Measurements from ENCODE around the gene EVA1A. TPM values are rescaled to one million over a fixed set of nuclear protein-coding genes. Genes with fewer than 3 reads are reported as not detected.
"Not testable (repeated sequence)": the region's sequence is repeated elsewhere in the genome, so short reads cannot be mapped to it uniquely, and the experiment has no call there.

The EVA1A gene
- total and polyA plus RNA-seq, 5 donors from 2014 or later, result not detected

DNA sequence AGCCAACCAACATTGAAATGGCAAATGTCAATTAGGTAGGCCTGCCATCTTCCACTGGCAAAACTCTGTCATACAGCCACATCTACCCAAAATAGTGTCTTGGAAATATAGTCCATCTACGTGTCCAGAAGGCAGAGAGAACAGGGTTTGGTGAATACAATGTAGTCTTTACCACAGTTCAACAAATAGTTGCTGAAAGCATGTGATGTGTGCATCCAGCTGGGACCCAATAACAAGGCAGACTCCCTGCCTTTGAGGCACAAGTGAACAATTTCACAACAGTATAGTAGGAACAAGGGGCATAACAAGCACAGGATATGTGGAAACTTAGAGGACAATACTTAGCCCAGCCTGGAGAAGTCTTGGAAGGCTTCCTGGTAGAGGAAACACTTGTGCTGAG lies 72.6 kb downstream of the EVA1A start:
- no peaks in the 10 kb centered on the region for H3K4me1 ChIP-seq (ENCODE audit: control insufficient read depth, insufficient read depth, low read length, poor library complexity, severe bottlenecking)
- no peaks in the 10 kb centered on the region for H3K36me3 ChIP-seq (ENCODE audit: control insufficient read depth, insufficient read depth, low read length)
- Mint-ChIP-seq H3K4me1 (no peaks in the 10 kb centered on the region), H3K9me3 (peaks cover 0 to 3% (median 0%) of the 10 kb centered on the region in 7 donors), H3K27me3 (peaks cover 6% of the 10 kb centered on the region), H3K27ac (no peak overlapping the region), H3K36me3 (no peaks in the 10 kb centered on the region), H3K4me3 (no peak overlapping the region)
- H3K27me3 ChIP-seq (ENCODE audit: control insufficient read depth, insufficient read depth, low read length), result peaks cover 8% of the 10 kb centered on the region
- ATAC-seq (ENCODE audit: low read depth in 2 of 2) (no peak), DNase-seq (no peak)
- no peaks in the 10 kb centered on the region for H3K9me3 ChIP-seq (ENCODE audit: control insufficient read depth in 2 of 2, low read length in 2 of 2)
- no peak overlapping the region for H3K4me3 ChIP-seq (ENCODE audit: low read depth, low read length)
- H3K27ac ChIP-seq (ENCODE audit: insufficient read depth, low read length, poor library complexity, severe bottlenecking), result no peak overlapping the region

DNA sequence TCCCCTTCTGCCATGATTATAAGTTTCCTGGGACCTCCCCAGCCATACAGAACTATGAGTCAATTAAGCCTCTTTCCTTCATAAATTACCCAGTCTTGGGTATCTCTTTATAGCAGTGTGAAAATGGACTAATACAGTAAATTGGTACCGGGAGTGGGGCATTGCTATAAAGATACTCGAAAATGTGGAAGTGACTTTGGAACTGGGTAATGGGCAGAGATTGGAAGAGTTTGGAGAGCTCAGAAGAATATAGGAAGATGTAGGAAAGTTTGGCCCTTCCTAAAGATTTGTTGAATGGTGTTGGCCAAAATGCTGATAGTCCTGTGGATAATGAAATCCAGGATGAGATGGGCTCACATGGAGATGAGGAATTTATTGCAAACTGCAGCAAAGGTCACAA lies 74.0 kb downstream of the EVA1A start:
- H3K27ac Mint-ChIP-seq; H3K4me3 Mint-ChIP-seq; H3K4me1 Mint-ChIP-seq; H3K36me3 ChIP-seq (ENCODE audit: control insufficient read depth, insufficient read depth, low read length); H3K9me3 Mint-ChIP-seq; H3K36me3 Mint-ChIP-seq; H3K4me1 ChIP-seq (ENCODE audit: control insufficient read depth, insufficient read depth, low read length, poor library complexity, severe bottlenecking); H3K27me3 ChIP-seq (ENCODE audit: control insufficient read depth, insufficient read depth, low read length); ATAC-seq (ENCODE audit: low read depth in 2 of 2); DNase-seq; H3K27ac ChIP-seq (ENCODE audit: insufficient read depth, low read length, poor library complexity, severe bottlenecking); H3K27me3 Mint-ChIP-seq; H3K4me3 ChIP-seq (ENCODE audit: low read depth, low read length); H3K9me3 ChIP-seq (ENCODE audit: control insufficient read depth in 2 of 2, low read length in 2 of 2): not testable (repeated sequence)

DNA sequence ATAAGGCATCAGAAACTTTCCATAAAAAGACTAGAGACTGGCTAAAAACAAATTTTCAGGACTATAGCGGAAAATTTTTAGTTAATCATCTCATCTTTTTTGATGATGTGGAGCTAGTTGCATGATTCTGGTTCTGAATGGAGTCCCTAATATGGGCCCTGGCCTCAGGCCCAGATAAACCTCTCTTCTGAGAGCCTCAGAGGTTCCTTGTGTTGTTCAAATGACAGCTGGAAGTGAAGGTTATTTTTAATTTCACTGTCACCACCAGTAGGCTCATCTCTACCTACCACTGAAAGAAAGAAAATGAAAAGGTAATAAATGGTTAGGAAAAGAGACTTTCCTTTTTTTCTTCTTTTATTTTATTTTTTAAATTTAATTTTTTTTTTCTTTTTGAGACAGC lies 75.9 kb downstream of the EVA1A start:
- Mint-ChIP-seq H3K4me1 (no peaks in the 10 kb centered on the region), H3K9me3 (peaks cover 0 to 3% (median 0%) of the 10 kb centered on the region in 7 donors)

DNA sequence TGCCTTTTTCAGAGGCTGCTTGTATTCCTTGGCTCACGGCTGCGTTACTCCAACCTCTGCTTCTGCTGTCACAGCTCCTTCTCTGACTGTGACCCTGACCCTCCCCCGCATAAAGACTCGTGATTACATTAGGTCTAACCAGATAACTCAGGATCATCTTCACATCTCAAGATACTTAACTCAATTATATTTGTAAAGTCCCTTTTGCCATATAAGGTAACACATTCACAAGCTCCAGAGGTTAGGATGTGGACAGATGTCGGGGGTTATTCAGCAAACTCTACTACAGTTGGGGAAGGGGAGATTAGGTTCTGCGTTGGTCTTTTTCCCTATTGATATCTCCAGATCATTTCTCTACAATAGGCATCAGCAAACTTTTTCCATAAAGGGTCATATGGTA lies 76.9 kb downstream of the EVA1A start:
- no peak for DNase-seq
- no peak for ATAC-seq (ENCODE audit: low read depth in 2 of 2)
- no peak overlapping the region for H3K27ac Mint-ChIP-seq
- Histone ChIP-seq H3K27ac (ENCODE audit: insufficient read depth, low read length, poor library complexity, severe bottlenecking) (no peak overlapping the region), H3K36me3 (ENCODE audit: control insufficient read depth, insufficient read depth, low read length) (no peaks in the 10 kb centered on the region), H3K27me3 (ENCODE audit: control insufficient read depth, insufficient read depth, low read length) (peaks cover 12% of the 10 kb centered on the region), H3K9me3 (ENCODE audit: control insufficient read depth in 2 of 2, low read length in 2 of 2) (no peaks in the 10 kb centered on the region), H3K4me3 (ENCODE audit: low read depth, low read length) (no peak overlapping the region), H3K4me1 (ENCODE audit: control insufficient read depth, insufficient read depth, low read length, poor library complexity, severe bottlenecking) (no peaks in the 10 kb centered on the region)
- H3K9me3 Mint-ChIP-seq, result peaks cover 0 to 3% (median 0%) of the 10 kb centered on the region in 7 donors
- H3K4me1 Mint-ChIP-seq, result no peaks in the 10 kb centered on the region
- H3K27me3 Mint-ChIP-seq, result peaks cover 6% of the 10 kb centered on the region
- no peak overlapping the region for H3K4me3 Mint-ChIP-seq
- no peaks in the 10 kb centered on the region for H3K36me3 Mint-ChIP-seq

More for the DNA sequence above, 75.9 kb downstream of the EVA1A start:
- no peak overlapping the region for H3K4me3 ChIP-seq (ENCODE audit: low read depth, low read length)
- no peaks in the 10 kb centered on the region for H3K36me3 ChIP-seq (ENCODE audit: control insufficient read depth, insufficient read depth, low read length)
- H3K27me3 ChIP-seq (ENCODE audit: control insufficient read depth, insufficient read depth, low read length), result peaks cover 12% of the 10 kb centered on the region
- no peaks in the 10 kb centered on the region for H3K4me1 ChIP-seq (ENCODE audit: control insufficient read depth, insufficient read depth, low read length, poor library complexity, severe bottlenecking)
- ATAC-seq (ENCODE audit: low read depth in 2 of 2) (no peak), DNase-seq (no peak)
- H3K27me3 Mint-ChIP-seq, result peaks cover 6% of the 10 kb centered on the region
- no peaks in the 10 kb centered on the region for H3K36me3 Mint-ChIP-seq
- no peak overlapping the region for H3K27ac ChIP-seq (ENCODE audit: insufficient read depth, low read length, poor library complexity, severe bottlenecking)
- H3K9me3 ChIP-seq (ENCODE audit: control insufficient read depth in 2 of 2, low read length in 2 of 2), result no peaks in the 10 kb centered on the region
- no peak overlapping the region for H3K4me3 Mint-ChIP-seq
- no peak overlapping the region for H3K27ac Mint-ChIP-seq

DNA sequence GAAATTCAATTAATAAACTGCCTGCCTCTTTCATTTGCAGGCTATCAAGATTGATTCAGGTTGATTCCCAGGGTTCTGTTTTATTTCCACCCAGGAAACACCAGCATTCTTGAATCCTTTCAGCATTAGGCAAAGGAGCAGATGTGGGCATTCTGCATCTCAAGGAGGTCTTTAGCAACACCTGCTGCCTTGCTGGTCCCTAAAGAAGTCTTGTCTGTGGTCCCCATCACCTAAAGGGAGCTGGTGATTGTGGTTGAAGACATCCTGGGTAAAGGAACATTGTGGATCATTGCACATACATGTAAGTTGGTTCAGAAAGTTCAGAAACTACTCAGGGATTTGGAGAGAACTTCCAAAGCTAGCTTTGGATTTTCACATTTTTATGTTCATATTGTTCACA lies 78.3 kb downstream of the EVA1A start:
- no peak overlapping the region for H3K27ac ChIP-seq (ENCODE audit: insufficient read depth, low read length, poor library complexity, severe bottlenecking)
- Mint-ChIP-seq H3K9me3 (peaks cover 0 to 3% (median 0%) of the 10 kb centered on the region in 7 donors), H3K4me1 (no peaks in the 10 kb centered on the region), H3K27me3 (peaks cover 6% of the 10 kb centered on the region), H3K36me3 (no peaks in the 10 kb centered on the region), H3K27ac (no peak overlapping the region), H3K4me3 (no peak overlapping the region)
- no peak overlapping the region for H3K4me3 ChIP-seq (ENCODE audit: low read depth, low read length)
- peaks cover 0 to 2% of the 10 kb centered on the region in 2 experiments for H3K9me3 ChIP-seq (ENCODE audit: control insufficient read depth in 2 of 2, low read length in 2 of 2)
- no peak for DNase-seq
- ATAC-seq (ENCODE audit: low read depth in 2 of 2), result no peak
- peaks cover 10% of the 10 kb centered on the region for H3K27me3 ChIP-seq (ENCODE audit: control insufficient read depth, insufficient read depth, low read length)
- H3K36me3 ChIP-seq (ENCODE audit: control insufficient read depth, insufficient read depth, low read length), result no peaks in the 10 kb centered on the region
- H3K4me1 ChIP-seq (ENCODE audit: control insufficient read depth, insufficient read depth, low read length, poor library complexity, severe bottlenecking), result no peaks in the 10 kb centered on the region

DNA sequence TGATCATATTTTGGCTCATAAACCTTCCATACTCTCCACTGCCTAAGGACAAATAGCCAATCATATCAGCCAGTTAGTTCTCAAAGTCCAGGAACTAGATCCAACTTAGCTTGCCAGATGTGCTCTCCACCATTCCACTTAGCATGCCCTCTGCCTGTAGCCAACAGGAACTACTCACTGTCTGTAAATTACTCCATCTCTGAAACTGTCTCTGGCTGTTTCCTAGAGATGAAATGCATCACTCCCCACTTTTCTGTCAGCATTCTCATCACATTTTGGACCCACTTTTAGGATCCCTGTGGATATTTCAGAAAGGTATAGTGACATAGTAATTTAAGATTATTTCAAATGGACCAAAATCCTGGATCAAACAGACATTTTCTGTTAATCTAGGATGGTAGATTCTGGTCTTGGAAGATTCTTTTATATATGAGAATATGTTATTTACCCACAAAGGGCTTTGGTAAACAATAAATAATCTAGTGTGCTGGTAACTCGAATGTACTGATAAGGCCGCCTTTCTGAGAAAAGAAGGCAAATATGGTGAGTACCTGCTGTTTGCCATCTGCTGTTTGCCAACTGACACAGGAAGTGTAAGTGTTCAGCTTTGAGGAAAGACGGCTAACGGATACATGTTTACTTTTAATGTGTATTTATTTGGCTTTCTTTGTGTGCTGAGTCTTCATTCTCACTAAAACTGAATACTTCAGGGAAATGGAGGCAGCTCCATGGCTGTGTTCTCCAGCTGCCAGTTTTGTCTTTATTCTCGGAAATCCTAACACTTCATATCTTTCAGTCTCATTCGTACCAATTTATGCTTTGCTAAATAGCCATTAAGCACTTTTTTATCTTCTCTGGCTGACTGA lies 79.5 kb downstream of the EVA1A start:
- no peak overlapping the region for H3K4me3 ChIP-seq (ENCODE audit: low read depth, low read length)
- Mint-ChIP-seq H3K4me1 (no peaks in the 10 kb centered on the region), H3K27ac (no peak overlapping the region), H3K36me3 (no peaks in the 10 kb centered on the region), H3K9me3 (peaks cover 0 to 3% (median 0%) of the 10 kb centered on the region in 7 donors), H3K4me3 (no peak overlapping the region), H3K27me3 (peaks cover 6% of the 10 kb centered on the region)
- ATAC-seq (ENCODE audit: low read depth in 2 of 2) (no peak), DNase-seq (peak in 1 of 3 donors; percentile 17)
- peaks cover 0 to 2% of the 10 kb centered on the region in 2 experiments for H3K9me3 ChIP-seq (ENCODE audit: control insufficient read depth in 2 of 2, low read length in 2 of 2)
- no peak overlapping the region for H3K27ac ChIP-seq (ENCODE audit: insufficient read depth, low read length, poor library complexity, severe bottlenecking)
- H3K36me3 ChIP-seq (ENCODE audit: control insufficient read depth, insufficient read depth, low read length), result no peaks in the 10 kb centered on the region
- peaks cover 9% of the 10 kb centered on the region for H3K27me3 ChIP-seq (ENCODE audit: control insufficient read depth, insufficient read depth, low read length)
- H3K4me1 ChIP-seq (ENCODE audit: control insufficient read depth, insufficient read depth, low read length, poor library complexity, severe bottlenecking), result no peaks in the 10 kb centered on the region

DNA sequence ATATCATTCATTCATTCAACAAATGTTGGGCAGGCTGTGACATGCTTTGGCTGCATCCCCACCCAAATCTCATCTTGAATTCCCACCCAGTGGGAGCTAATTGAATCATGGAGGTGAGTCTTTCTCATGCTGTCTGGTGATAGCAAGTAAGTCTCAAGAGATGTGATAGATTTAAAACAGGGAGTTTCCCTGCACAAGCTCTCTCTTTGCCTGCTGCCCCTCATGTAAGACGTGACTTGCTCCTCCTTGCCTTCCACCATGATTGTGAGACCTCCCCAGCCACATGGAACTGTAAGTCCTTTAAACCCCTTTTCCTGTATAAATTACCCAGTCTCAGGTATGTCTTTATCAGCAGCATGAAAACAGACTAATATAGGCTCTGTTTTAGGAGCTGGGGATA lies 83.0 kb downstream of the EVA1A start:
- H3K9me3 ChIP-seq (ENCODE audit: control insufficient read depth in 2 of 2, low read length in 2 of 2); H3K4me1 Mint-ChIP-seq; H3K4me3 Mint-ChIP-seq; H3K36me3 ChIP-seq (ENCODE audit: control insufficient read depth, insufficient read depth, low read length); H3K4me3 ChIP-seq (ENCODE audit: low read depth, low read length); H3K4me1 ChIP-seq (ENCODE audit: control insufficient read depth, insufficient read depth, low read length, poor library complexity, severe bottlenecking); H3K36me3 Mint-ChIP-seq; H3K27me3 ChIP-seq (ENCODE audit: control insufficient read depth, insufficient read depth, low read length); DNase-seq; H3K27ac Mint-ChIP-seq; ATAC-seq (ENCODE audit: low read depth in 2 of 2); H3K27ac ChIP-seq (ENCODE audit: insufficient read depth, low read length, poor library complexity, severe bottlenecking); H3K9me3 Mint-ChIP-seq; H3K27me3 Mint-ChIP-seq: not testable (repeated sequence)

DNA sequence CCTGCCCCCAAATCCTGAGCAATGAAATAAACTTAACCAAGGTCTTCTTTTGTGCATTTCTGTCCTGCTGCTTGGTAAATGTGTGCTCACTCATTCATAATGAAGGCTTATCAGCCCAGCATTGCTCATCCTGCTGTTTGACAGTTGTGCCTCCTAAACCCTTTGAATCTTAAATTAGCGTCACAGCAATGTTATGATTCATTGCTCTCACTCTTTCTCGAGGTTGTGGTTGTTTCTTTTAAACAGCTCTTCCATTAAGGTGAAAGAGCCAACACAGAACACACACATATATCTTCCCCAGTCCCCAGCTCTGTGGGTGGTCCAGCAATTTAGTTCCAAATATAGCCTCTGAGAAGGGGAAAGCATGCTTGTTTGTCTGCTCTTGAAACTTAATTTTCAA lies 84.0 kb downstream of the EVA1A start:
- Histone ChIP-seq H3K9me3 (ENCODE audit: control insufficient read depth in 2 of 2, low read length in 2 of 2) (peaks cover 0 to 2% of the 10 kb centered on the region in 2 experiments), H3K4me1 (ENCODE audit: control insufficient read depth, insufficient read depth, low read length, poor library complexity, severe bottlenecking) (no peaks in the 10 kb centered on the region), H3K4me3 (ENCODE audit: low read depth, low read length) (no peak overlapping the region), H3K27me3 (ENCODE audit: control insufficient read depth, insufficient read depth, low read length) (peaks cover 4% of the 10 kb centered on the region), H3K36me3 (ENCODE audit: control insufficient read depth, insufficient read depth, low read length) (no peaks in the 10 kb centered on the region), H3K27ac (ENCODE audit: insufficient read depth, low read length, poor library complexity, severe bottlenecking) (no peak overlapping the region)
- Mint-ChIP-seq H3K27me3 (no peaks in the 10 kb centered on the region), H3K4me1 (no peaks in the 10 kb centered on the region), H3K4me3 (no peak overlapping the region), H3K9me3 (peaks cover 0 to 2% (median 0%) of the 10 kb centered on the region in 7 donors), H3K27ac (peak overlapping the region in 1 of 3 donors; percentile 22), H3K36me3 (no peaks in the 10 kb centered on the region)
- DNase-seq (no peak), ATAC-seq (ENCODE audit: low read depth in 2 of 2) (no peak)
